GM21381 (cell line): ENCODE data around the gene NLK.
"Not testable (repeated sequence)": the region's sequence is repeated elsewhere in the genome, so short reads cannot be mapped to it uniquely, and the experiment has no call there.

ENCODE experiments used
- ATAC-seq: cut with Tn5 transposase; IDR thresholded peaks from one replicate; pipeline ENCODE4 v1.9.1; 2021; ENCODE audit warnings: mild to moderate bottlenecking, moderate library complexity; ENCODE audit not compliant: unreplicated experiment

The NLK gene

GRCh38 chr17:28145348-28145747, 102.9 kb downstream of the NLK start:
- ATAC-seq: no peak

GRCh38 chr17:28147017-28147416, 104.5 kb downstream of the NLK start:
- no peak for ATAC-seq

GRCh38 chr17:28151001-28151400, 108.5 kb downstream of the NLK start:
- ATAC-seq: no peak

- ATAC-seq: no peak
Observed at GRCh38 chr17:28154214-28154613, 111.7 kb downstream of the NLK start.

- ATAC-seq: not testable (repeated sequence)
Observed at GRCh38 chr17:28155405-28155804, 112.9 kb downstream of the NLK start.

- ATAC-seq: no peak
Observed at GRCh38 chr17:28159004-28159403, 116.5 kb downstream of the NLK start.

- no peak for ATAC-seq
Observed at GRCh38 chr17:28159924-28160323, 117.4 kb downstream of the NLK start.

- no peak for ATAC-seq
Observed at GRCh38 chr17:28160610-28161009, 118.1 kb downstream of the NLK start.

- no peak for ATAC-seq
Observed at GRCh38 chr17:28161311-28161710, 118.8 kb downstream of the NLK start.

GRCh38 chr17:28166478-28166877, 124.0 kb downstream of the NLK start:
- ATAC-seq: no peak

- no peak for ATAC-seq
Observed at GRCh38 chr17:28169621-28170349, 127.3 kb downstream of the NLK start.

GRCh38 chr17:28170771-28171170, 128.3 kb downstream of the NLK start:
- ATAC-seq: no peak

GRCh38 chr17:28173031-28173561, 130.6 kb downstream of the NLK start:
- ATAC-seq: no peak

- no peak for ATAC-seq
Observed at GRCh38 chr17:28173801-28174200, 131.3 kb downstream of the NLK start.

GRCh38 chr17:28174352-28175046, 132.0 kb downstream of the NLK start:
- no peak for ATAC-seq

GRCh38 chr17:28177351-28177750, 134.9 kb downstream of the NLK start:
- ATAC-seq: no peak

- ATAC-seq: no peak
Observed at GRCh38 chr17:28178800-28179199, 136.3 kb downstream of the NLK start.

GRCh38 chr17:28180449-28180848, 138.0 kb downstream of the NLK start:
- ATAC-seq: no peak

- no peak for ATAC-seq
Observed at GRCh38 chr17:28181568-28181967, 139.1 kb downstream of the NLK start.

- no peak for ATAC-seq
Observed at GRCh38 chr17:28182559-28182958, 140.1 kb downstream of the NLK start.

- no peak for ATAC-seq
Observed at GRCh38 chr17:28185658-28186057, 143.2 kb downstream of the NLK start.

GRCh38 chr17:28186472-28186871, 144.0 kb downstream of the NLK start:
- ATAC-seq: not testable (repeated sequence)
